Dedifferentiated amniotic fluid mesenchymal stem cell (primary cell): ENCODE measurements around the gene FOXP1.

Experiments used
- DNase-seq: peaks from one replicate; pipeline ENCODE4 v3.0.0-alpha.2; 2016; ENCODE audit errors: extremely low spot score

Gene FOXP1

DNA sequence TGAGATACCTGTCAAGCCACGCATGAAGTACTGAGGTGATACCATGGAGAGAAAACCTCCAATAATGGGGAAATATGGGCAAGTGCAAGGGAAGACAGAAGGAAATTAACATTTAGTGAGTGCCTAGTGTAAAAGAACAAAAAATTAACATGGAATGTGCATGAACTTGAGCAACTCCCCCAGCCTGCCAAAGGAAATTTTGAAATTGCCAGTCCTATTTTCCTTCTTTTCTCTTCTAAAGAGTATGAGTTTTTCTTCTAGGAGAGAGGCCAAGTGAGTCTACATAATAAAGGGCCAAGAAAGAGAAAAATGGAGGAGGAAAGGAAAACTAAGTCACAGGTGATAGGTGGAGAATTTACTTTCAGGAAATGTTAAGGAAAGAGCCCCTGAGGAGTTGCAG lies 668.7 kb downstream of the FOXP1 start:
- no peak for DNase-seq

GRCh38 chr3:70911719-70912118 lies 671.8 kb downstream of the FOXP1 start:
- DNase-seq = no peak

- no peak for DNase-seq
Measured at GRCh38 chr3:70905491-70905890, 678.0 kb downstream of the FOXP1 start.
